Measurements from ENCODE around the gene ADAMTS20. TPM values are rescaled to one million over a fixed set of nuclear protein-coding genes. Genes with fewer than 3 reads are reported as not detected.
A peak's percentile ranks its signal among the peaks of the same experiment; 100 is the strongest.

ADAMTS20 gene, protein sequence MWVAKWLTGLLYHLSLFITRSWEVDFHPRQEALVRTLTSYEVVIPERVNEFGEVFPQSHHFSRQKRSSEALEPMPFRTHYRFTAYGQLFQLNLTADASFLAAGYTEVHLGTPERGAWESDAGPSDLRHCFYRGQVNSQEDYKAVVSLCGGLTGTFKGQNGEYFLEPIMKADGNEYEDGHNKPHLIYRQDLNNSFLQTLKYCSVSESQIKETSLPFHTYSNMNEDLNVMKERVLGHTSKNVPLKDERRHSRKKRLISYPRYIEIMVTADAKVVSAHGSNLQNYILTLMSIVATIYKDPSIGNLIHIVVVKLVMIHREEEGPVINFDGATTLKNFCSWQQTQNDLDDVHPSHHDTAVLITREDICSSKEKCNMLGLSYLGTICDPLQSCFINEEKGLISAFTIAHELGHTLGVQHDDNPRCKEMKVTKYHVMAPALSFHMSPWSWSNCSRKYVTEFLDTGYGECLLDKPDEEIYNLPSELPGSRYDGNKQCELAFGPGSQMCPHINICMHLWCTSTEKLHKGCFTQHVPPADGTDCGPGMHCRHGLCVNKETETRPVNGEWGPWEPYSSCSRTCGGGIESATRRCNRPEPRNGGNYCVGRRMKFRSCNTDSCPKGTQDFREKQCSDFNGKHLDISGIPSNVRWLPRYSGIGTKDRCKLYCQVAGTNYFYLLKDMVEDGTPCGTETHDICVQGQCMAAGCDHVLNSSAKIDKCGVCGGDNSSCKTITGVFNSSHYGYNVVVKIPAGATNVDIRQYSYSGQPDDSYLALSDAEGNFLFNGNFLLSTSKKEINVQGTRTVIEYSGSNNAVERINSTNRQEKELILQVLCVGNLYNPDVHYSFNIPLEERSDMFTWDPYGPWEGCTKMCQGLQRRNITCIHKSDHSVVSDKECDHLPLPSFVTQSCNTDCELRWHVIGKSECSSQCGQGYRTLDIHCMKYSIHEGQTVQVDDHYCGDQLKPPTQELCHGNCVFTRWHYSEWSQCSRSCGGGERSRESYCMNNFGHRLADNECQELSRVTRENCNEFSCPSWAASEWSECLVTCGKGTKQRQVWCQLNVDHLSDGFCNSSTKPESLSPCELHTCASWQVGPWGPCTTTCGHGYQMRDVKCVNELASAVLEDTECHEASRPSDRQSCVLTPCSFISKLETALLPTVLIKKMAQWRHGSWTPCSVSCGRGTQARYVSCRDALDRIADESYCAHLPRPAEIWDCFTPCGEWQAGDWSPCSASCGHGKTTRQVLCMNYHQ (N-terminal part only)
- total RNA-seq (not detected), polyA plus RNA-seq (ENCODE audit: insufficient read length in 6 of 6) (under 1 TPM; 0.08 to 0.24 (median 0.16) TPM)
- long read RNA-seq, donor 1: 0 reads
- long read RNA-seq, donor 2: 0 reads
- long read RNA-seq, donor 3: 0 reads
- long read RNA-seq, donor 4: 0 reads
- long read RNA-seq, donor 5: 0 reads
- long read RNA-seq, donor 6: 0 reads
- long read RNA-seq, donor 7: 0 reads
- long read RNA-seq, donor 8: 0 reads
- long read RNA-seq, donor 9: 0 reads
- long read RNA-seq, donor 10: 0 reads
- long read RNA-seq, donor 11: 0 reads
- long read RNA-seq, donor 12: 0 reads

DNA sequence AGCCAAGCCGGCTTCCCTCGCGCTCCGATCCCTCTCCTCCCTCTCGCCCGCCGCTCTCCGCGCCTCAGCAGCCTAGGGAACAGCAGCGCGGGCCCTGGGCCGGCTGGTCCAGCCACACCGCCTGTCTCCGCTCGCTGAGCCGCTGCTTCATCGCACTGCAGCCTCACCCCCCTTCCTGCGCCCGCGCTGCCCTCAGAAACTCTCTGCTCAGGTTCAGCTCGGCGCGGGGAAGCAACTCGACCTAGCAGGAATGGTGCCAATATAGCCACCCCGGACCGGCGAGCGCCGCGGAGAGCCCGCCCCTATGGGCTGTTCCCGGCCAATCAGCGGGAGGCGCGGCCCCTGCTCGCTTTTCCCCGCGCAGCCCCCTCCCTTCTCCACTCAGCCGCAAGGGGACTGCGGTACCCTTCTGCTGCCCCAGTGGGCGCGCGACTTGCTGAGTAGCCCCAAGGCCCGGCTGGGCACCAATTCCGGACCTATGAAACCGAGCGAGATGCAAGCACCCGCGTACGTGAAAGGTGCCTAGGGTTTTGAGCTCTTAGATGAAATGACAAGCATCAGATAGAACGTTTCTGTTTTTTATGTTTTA lies at the start of gene ADAMTS20:
TSS of gene ADAMTS20 (minus strand) at position 233 of the 589 bp plus-strand sequence. CDS start 282 bp downstream, outside the sequence.
- intact Hi-C loops (cut with DNase I): no loop called here
- Histone ChIP-seq H3K9me3 (peaks cover 0 to 24% of the 10 kb centered on the region in 2 donors), H3K4me3 (no peak within 1 kb of the TSS), H3K27ac (no peak within 1 kb of the TSS), H3K36me3 (no peaks in the 10 kb centered on the region), H3K27me3 (peaks cover 29 to 41% of the 10 kb centered on the region in 2 donors), H3K4me1 (no peaks in the 10 kb centered on the region)
- TF ChIP-seq, protein P1, sequence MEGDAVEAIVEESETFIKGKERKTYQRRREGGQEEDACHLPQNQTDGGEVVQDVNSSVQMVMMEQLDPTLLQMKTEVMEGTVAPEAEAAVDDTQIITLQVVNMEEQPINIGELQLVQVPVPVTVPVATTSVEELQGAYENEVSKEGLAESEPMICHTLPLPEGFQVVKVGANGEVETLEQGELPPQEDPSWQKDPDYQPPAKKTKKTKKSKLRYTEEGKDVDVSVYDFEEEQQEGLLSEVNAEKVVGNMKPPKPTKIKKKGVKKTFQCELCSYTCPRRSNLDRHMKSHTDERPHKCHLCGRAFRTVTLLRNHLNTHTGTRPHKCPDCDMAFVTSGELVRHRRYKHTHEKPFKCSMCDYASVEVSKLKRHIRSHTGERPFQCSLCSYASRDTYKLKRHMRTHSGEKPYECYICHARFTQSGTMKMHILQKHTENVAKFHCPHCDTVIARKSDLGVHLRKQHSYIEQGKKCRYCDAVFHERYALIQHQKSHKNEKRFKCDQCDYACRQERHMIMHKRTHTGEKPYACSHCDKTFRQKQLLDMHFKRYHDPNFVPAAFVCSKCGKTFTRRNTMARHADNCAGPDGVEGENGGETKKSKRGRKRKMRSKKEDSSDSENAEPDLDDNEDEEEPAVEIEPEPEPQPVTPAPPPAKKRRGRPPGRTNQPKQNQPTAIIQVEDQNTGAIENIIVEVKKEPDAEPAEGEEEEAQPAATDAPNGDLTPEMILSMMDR (IDR thresholded peaks at IDR 0.05): no peak
- no peak for ATAC-seq
- peak in 3 of 4 donors; percentile 31 to 57 (median 33) for DNase-seq

DNA sequence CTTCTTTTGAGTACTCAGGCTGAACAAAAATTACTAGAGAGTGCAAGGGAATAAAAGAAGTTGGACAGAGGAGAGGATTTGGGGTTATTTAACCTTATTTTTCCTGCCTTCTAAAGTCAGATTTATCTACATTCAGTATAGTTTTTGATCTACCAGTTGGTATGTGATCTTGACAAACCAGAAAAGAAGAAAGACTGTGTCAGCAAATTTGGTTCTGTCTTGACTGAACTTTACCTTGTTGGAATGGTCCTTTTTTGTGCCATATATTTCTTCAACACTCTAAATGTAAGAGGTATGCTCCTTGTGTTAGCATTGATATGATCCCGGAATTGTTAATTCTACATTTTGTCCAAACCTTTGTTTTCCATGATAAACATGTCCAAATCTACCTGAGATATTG lies 47.7 kb upstream of the ADAMTS20 start:
- DNase-seq (no peak), ATAC-seq (no peak)
- Histone ChIP-seq H3K36me3 (no peaks in the 10 kb centered on the region), H3K27me3 (no peaks in the 10 kb centered on the region), H3K4me1 (no peaks in the 10 kb centered on the region), H3K4me3 (no peak overlapping the region), H3K27ac (no peak overlapping the region), H3K9me3 (no peaks in the 10 kb centered on the region)
- TF ChIP-seq, protein P1 (IDR thresholded peaks at IDR 0.05): no peak
- intact Hi-C loops (cut with DNase I): no loop called here

DNA sequence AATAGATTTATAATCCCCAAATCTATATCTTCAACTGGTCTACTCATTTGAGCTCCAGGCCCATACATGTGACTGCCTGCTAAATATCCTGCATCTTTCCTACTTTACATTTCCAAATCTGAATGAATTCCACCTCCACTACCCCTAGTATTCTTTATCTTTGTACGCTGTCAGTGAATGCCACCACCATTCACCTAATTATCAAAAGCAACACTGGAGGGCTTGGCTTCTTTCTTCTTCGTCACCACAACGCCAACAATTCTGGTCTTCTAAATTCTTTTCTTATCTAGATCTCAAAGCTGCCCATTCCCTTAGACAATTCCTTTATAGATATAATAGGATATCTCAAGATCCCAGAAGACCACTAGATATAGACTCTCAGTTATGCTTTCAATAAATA lies 47.1 kb upstream of the ADAMTS20 start:
- Histone ChIP-seq H3K4me3 (no peak overlapping the region), H3K27ac (no peak overlapping the region), H3K27me3 (no peaks in the 10 kb centered on the region), H3K4me1 (no peaks in the 10 kb centered on the region), H3K9me3 (no peaks in the 10 kb centered on the region), H3K36me3 (no peaks in the 10 kb centered on the region)
- TF ChIP-seq, protein P1 (IDR thresholded peaks at IDR 0.05): no peak
- ATAC-seq (no peak), DNase-seq (no peak)
- intact Hi-C loops (cut with DNase I): no loop called here

DNA sequence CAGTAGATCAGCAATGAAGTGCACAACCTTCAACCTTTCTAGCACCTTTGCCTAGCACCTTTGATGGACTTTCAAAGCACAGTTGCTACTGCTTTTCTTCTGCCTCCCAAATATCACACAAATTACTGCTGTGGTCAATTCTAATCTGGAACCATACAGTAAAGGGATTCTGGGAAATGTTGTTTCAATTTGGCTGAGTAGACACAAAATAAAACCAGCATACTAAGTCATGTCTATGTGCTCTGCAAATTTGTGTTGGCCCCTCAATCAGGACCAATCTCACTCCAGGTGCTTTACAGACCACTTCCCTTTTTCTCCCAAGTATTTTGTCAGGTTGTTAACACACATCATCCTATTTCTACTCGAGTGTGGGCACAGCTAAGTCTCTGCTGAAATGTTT lies 38.3 kb upstream of the ADAMTS20 start:
- ATAC-seq (no peak), DNase-seq (no peak)
- H3K27ac ChIP-seq: no peak overlapping the region
- no peaks in the 10 kb centered on the region for H3K36me3 ChIP-seq
- peaks cover 0 to 2% of the 10 kb centered on the region in 2 donors for H3K9me3 ChIP-seq
- intact Hi-C loops (cut with DNase I): no loop called here
- TF ChIP-seq, protein P1 (IDR thresholded peaks at IDR 0.05): no peak
- H3K27me3 ChIP-seq: no peaks in the 10 kb centered on the region
- H3K4me1 ChIP-seq: no peaks in the 10 kb centered on the region
- no peak overlapping the region for H3K4me3 ChIP-seq

Measured in left lung (tissue), 14 donors.